HG03108 (cell line): ENCODE measurements around the gene RDH11.
"Not testable (repeated sequence)": the region's sequence is repeated elsewhere in the genome, so short reads cannot be mapped to it uniquely, and the experiment has no call there.

Experiments
- ATAC-seq: cut with Tn5 transposase; IDR thresholded peaks from one replicate; pipeline ENCODE4 v1.9.1; 2021; ENCODE audit warnings: moderate library complexity; ENCODE audit not compliant: unreplicated experiment

The RDH11 gene, protein sequence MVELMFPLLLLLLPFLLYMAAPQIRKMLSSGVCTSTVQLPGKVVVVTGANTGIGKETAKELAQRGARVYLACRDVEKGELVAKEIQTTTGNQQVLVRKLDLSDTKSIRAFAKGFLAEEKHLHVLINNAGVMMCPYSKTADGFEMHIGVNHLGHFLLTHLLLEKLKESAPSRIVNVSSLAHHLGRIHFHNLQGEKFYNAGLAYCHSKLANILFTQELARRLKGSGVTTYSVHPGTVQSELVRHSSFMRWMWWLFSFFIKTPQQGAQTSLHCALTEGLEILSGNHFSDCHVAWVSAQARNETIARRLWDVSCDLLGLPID

DNA sequence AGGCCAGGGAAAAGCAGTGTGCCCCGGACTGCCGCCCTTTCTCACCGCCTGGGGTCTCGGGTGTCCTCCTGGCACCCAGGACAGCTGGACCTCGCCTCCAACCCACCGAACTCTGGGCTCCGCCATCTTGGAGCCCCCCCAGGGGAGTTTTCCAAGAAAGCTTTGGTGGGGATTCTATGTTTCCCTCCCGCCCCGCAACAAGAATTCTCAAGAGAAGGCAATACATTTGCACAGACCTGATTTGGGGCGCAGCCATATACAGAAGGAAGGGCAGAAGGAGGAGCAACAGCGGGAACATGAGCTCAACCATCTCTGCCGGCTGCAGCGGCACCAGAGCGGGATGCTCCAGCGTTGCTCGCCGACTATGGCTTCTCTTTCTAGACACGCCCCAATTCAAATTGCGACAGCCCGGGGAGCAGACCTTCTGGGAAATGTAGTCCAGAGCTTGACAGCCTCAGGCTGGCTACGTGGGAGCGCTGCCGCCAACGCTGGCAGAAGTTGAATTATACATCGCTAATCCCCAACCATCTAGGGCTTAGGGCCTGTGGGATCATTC, at the start of gene RDH11:
RDH11 (minus strand) TSS at position 371 of the 556 bp plus-strand sequence; CDS start at position 310, 61 bp downstream.
- peak; percentile 85 for ATAC-seq

DNA sequence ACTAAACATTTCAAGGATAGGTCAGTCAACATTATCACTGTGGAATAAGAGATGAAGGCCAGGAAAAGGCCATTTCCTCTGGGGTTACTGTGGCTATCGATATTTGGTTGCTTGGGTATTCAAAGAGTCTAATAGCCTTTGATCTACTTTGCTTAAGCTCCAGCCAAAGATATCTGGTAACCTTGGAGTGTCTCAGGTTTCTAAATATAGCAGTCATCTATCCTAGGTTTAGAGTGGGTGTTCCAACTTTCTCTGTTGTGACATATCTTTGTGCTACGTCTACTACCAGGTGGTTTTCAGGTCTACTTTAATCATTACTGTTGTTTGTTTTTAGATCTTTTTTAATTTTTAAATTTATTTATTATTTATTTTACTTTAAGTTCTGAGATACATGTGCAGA, 48.5 kb upstream of the RDH11 start:
- ATAC-seq = no peak

DNA sequence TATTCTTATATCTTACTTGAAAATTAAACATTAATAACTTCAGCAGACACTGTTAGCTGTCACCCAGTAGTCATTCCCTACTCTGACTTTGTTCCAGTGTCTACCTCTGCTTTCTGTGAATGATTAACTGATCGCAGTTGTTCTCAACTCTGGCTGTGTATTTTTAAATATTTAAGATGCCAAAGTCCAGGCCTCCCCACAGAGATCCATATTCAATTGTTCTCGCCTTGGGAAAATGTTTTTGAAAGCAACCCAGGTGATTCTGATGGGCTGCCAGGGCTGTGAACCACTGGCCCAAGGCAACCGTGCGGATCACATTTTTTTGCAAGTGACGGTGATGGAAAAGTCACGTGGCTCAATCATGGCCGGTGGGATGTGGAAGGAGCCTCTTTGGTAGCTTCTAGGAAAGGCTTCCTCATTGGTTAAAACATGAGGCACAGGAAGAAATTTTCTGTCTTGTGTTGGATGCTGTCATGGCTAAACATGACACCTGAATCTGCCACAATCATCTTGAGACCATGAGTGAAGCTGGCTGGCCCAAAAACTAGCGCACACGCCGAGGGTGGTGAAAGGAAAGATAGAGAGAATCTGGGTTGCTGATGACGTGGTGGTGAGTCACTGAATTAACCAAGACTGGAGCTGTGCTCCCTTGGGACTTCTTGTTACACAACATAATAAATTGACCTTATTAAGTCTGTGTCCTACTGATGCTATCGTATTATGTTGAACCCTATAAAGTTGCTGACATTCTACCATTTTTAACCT, 43.4 kb upstream of the RDH11 start:
- ATAC-seq = no peak

DNA sequence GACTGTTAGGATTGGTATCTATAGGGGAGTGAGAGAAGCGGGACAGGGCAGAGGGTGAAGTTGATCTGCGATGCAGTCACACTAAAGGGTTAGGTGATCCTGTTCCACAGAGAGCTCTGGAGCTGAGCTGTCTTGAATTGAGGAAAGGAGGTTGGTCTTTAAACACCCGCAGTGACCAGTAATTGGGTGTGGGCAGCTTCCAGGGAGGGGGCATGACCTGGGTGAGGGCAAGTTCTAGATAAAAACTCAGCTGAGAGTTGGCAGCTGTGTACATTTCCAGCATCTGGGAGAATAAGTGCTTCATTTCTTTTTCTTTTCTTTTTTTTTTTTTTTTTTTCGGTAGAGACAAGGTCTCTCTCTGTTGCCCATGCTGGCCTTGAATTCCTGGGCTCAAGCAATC, 41.2 kb upstream of the RDH11 start:
- no peak for ATAC-seq

DNA sequence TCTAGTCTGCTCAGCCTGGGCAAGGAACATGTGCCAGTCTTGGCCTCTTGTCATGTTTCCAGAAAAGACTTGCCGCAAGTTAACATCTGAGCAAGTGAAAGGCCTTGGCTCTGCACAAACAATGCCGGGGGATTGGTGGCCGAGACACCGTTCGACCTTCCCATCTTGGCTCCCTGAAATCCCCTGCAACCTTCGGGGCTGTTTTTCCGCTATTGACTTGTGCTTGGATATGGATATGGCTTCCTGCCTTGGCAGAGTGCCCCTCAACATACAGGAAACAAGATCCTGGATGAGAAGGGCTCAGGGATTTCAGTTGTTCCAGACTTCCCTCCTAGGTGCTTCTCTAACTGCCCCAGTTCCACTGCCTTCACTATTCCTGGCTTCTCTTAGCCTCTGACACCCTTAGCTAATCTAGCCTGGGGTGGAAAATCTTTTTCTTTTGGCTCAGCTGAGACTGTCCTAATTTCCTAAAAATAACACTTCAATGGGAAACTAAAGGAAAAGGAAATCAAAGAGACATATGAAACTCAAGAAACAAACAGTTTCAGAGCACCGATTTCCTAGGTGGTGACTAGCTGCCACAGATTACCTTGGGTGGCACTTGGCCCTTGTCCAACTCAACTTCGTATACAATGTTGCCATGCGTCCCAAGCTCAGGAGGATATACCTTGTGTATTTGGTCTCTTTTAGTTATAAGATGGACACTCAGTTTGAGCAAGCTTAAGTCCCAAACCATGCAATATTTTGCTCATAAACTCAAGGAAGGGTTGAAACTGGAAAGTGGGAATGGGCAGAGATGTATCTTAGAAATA, 40.0 kb upstream of the RDH11 start:
- no peak for ATAC-seq

DNA sequence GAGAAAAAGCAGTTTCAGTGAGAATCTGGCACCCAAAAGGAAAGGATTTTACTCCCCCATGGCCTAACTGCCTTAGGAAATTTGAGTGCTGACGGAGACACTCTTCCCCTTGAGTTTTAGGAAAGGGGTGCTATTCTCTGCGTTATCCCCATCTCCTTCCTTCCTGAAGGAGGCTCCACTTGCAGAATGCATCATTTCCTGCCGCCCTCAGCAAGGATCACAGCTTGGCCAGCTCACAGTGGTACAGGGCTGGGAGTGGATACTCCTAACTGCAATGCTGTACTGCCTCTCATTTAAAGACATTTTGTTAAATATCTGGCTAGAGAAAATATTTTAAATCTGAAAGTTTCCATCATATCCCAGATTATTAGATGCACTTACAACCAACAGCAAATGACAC, 39.1 kb upstream of the RDH11 start:
- no peak for ATAC-seq

DNA sequence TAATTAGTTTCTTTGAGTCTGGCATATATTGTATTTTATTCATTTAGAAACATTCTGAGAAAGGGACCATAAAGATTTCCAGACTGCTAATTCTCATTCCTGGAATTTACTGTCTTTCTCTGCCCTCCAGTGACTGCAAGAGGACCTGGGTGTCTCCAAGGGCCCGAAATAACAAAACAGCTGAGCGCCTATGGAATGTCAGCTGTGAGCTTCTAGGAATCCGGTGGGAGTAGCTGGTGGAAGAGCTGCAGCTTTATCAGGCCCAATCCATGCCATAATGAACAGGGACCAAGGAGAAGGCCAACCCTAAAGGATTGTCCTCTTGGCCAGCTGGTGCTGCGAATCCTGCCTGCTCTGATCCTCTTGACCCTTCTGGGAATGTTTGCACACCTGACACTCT, 38.1 kb upstream of the RDH11 start:
- ATAC-seq = no peak

DNA sequence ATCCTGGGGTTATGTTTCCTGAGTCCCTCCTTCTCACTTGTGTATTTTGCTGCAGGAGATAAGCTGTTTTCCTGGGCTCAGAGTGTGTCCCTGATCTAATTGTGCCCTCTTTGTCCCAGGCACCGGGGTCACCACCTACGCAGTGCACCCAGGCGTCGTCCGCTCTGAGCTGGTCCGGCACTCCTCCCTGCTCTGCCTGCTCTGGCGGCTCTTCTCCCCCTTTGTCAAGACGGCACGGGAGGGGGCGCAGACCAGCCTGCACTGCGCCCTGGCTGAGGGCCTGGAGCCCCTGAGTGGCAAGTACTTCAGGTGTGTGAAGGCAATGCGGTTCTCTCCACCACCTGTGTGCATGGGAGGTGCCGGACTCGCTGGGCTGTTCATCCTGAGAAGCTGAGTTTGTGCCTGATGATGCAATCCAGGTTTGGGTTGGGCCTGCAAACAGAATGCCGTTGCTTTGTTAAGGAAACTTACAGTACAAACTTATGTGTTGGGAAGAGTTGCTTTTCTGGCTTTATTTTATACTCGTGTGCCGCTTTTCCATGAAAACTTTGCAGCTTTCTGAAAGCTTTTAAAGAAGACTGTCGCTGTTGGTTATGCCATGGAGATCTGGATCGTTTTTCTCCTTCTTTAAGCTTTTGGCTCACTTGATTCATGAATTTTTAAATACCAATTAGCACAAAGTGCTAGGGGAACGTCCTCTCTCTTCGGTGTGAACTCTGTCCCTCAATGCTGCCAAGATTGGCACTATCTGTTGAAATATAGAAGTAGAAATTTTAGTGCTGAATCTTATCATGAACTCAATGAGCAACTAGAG, 33.7 kb upstream of the RDH11 start:
- no peak for ATAC-seq

DNA sequence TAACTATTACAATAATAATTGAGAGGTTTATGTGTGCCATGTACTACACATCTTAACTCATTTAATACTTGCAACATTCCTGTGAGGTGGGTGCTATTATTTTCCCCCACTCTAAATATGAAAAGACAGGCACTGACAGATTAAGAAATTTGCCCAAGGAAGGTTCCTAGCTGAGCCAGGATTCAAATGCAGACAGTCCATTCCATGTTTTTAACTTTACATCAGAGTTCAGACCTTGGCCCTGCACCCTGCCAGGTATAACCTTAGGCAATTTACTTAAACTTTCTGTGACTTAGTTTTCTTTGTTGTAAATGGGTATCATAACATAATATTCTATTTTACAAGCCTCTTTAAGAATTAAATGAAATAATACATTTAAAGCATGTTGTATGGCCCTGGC, 32.7 kb upstream of the RDH11 start:
- ATAC-seq = no peak

DNA sequence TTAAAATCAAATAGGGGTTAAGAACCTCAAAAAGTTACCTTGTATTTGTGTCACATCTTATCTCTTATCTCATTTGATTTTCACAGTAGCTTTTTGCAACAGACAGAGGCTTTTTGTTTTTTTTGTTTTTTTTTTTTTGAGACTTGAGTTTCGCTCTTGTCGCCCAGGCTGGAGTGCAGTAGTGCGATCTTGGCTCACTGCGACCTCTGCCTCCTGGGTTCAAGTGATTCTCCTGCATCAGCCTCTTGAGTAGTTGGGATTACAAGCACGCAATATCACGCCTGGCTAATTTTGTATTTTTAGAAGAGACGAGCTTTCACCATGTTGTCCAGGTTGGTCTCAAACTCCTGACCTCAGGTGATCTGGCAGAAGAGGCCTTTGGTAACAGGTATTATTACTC, 31.8 kb upstream of the RDH11 start:
- no peak for ATAC-seq

DNA sequence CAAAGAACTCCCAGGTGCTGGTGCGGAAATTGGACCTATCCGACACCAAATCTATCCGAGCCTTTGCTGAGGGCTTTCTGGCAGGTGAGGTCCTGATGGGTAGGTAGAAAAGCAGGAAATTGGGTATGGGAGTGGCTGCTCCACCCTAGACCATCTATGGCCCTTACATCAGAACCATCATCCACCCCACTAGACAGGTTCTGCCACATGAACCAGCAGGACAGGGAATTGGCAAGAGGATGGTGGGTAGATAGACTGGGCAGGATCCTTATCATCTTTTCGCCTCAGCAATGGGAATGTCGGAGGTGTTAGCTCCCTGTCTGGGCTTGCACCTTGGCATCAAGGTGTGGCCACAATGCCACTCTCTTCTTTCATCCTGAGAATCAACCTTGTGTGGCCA, 29.6 kb upstream of the RDH11 start:
- no peak for ATAC-seq

DNA sequence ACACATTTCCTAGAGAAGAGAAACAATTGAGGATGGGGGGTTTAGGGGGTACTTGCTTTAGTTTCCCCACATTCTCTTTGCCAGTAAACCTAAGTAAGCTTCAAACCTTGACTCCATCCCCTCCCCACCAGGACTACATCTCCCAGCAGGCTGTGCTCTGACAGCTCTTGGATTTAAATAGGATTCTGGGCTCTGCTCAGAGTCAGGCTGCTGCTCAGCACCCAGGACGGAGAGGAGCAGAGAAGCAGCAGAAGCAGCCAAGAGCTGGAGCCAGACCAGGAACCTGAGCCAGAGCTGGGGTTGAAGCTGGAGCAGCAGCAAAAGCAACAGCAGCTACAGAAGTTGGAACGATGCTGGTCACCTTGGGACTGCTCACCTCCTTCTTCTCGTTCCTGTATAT, 26.7 kb upstream of the RDH11 start:
- no peak for ATAC-seq

DNA sequence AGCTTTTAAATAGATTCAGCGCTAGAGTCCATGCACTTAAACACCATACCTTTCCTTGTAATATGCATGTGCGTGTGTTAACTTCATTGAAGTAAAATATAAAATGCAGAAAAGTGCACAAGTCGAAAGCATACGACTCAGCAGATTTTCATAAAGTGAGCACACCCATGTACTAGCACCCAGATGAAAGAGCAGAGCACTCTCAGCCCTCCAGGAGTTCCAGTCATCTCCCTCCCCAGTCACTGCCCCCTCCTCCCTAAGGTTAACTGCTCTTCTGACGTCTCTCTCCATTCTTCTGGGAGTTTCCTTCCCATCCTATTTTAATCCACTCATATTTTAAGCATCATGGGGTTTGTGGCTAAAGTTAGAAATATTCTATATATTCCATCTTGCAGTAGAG, 26.3 kb upstream of the RDH11 start:
- no peak for ATAC-seq

DNA sequence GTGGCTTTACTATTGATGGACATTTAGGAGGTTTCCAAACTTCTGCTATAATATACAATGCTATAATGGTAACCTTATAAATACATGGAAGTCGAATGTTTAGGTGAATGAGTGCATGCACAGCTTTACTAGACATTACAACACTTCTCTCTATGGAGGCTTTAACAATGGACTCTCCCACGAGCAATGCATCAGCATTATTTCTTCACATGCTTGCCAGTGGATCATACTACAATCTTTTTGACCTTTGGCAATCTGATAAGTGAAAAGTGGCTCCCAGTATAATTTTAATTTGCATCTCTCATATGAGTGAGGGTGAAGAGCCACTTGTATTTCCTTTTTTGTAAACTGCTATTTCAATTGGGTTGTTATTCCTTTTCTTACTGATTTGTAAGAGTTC, 24.3 kb upstream of the RDH11 start:
- no peak for ATAC-seq

DNA sequence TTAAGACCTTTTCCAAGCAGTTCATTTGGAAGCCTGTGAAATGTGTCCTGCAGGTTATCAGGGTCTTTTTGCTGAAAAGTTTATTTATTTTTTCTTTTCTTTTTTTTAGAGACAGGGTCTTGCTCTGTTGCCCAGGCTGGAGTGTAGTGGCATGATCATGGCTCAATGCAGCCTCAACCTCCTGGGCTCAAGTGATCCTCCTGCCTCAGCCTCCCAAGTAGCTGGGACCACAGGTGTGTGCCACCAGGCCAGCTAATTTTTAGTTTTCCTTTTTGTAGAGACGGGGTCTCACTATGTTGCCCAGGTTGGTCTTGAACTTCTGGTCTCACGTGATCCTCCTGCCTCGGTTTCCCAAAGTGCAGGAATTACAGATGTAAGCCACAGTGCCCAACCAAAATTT, 23.8 kb upstream of the RDH11 start:
- not testable (repeated sequence) for ATAC-seq

DNA sequence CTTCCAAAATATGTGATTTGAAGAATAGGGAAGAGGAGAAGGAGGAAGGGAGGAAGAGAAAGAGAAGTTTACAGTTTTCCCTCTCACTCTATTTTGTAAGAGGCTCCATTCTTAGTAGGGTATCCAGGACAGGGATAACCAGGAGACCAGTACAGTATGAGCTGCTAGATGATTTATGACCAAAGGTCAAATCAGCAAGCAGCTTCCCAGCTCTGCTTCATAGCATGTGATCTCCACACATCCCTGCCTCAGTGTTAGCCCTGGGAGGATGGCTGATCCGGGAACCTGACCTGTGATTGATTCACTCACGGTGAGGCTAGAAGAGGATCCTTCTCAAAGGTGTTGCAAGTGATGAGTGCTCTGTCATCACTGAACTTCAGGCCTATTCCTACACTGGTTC, 22.7 kb upstream of the RDH11 start:
- ATAC-seq = no peak

DNA sequence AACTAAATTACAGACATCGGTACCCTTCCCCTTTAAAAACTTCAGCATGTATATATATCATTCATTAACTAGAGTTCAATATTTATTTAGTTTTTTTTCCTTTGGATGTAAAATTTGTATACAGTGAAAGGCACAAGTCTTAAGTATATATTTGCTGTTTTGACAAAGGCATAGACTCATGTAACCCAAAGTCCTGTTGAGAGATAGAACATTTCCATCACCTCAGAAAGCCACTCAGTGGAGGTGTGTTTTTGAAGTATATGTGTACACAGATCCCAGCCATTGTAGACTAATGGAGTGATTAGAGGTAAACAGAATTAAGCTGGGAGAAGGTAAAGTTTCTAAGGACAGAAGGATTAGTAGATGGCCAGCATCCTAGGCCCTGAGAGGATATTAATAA, 21.5 kb upstream of the RDH11 start:
- no peak for ATAC-seq

DNA sequence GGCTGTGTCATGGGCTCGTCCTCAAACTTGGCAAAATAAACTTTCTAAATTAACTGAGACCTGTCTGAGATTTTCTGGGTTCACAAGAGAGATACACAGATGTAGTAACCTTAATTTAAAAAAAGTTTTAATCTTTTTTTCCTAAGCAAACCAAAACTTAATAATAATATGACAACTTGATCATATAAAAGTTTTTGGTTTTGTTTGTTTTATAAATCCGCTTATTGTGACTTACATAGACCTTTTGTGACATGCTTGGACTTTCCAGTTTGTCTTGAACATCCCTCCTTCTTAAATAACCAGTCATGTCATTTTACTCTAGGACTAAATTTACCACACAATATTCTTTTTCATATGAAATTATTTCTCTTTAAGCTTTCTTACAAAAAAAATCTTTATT, 14.6 kb upstream of the RDH11 start:
- ATAC-seq = no peak

DNA sequence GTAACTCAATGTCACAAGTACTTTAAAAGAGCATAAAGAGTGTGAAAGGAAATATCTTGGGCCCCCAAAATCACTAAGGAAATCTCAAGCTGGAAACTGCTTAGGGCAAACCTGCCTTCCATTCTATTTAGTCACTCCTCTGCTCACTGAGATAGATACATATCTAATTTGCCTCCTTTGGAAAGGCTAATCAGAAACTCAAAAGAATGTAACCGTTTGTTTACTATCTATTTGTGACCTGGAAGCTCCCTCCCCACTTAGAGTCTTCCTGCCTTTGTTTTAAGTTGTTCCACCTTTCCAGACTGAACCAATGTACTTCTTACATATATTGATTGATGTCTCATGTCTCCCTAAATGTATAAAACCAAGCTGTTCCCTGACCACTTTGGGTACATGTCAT, 14.2 kb upstream of the RDH11 start:
- ATAC-seq = not testable (repeated sequence)

DNA sequence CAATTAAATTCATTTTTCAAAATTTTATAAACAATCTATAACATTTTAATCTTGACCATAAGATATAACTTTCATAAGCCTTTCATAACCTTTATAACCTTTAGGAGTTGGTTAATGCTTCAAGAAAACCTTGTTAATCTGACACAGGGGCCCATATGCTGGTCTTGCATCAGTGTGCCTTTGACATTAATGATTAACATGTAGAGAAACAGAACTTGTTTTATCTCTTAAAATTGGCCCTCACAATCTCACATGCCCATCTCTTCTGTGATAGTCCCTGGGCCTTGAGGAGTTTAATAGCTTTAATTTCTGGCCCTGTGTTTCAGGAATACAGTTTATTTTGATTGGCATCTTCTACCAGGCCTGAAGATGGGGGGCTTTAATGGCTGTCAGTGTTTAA, 13.8 kb upstream of the RDH11 start:
- not testable (repeated sequence) for ATAC-seq

DNA sequence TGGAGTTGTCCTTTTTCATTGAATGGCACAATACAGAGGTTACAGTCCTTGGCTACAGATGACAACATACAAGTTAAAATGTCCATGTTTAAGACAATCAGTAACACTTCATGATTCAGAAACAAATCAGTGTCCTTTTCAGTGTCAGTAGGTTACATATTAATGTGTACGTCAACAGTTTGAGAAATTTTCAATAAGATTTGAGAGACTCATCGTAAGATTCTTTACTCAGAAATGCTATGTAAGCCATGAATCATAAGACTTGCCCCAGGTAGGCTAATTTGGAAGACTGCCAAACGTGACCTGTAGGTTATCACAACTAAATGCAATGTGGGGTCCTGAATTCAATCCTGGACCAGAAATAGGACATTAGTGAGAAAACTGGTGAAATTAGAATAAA, 9.6 kb upstream of the RDH11 start:
- no peak for ATAC-seq
